ENCODE results near the gene NSMCE4A.

The NSMCE4A gene

GRCh38 chr10:122007415-122007814, 32.4 kb upstream of the NSMCE4A start:
- Histone ChIP-seq H3K36me3 (ENCODE audit: insufficient read depth, low read length) (no peaks in the 10 kb centered on the region), H3K4me3 (ENCODE audit: low read length, poor library complexity, severe bottlenecking) (no peak overlapping the region), H3K9me2 (replicated peaks; ENCODE audit: low read depth, low read length) (no peaks in the 10 kb centered on the region), H3K9ac (ENCODE audit: low read depth, low read length, poor library complexity, severe bottlenecking) (no peak overlapping the region), H3K4me2 (ENCODE audit: low read depth, low read length, poor library complexity, severe bottlenecking) (no peak overlapping the region), H2AFZ (ENCODE audit: low read length) (no peak overlapping the region), H4K20me1 (ENCODE audit: insufficient read depth, low read length, poor library complexity, severe bottlenecking) (no peaks in the 10 kb centered on the region), H3F3A (ENCODE audit: low read depth) (no peaks in the 10 kb centered on the region), H3K79me2 (ENCODE audit: insufficient read depth, low read length) (no peaks in the 10 kb centered on the region), H3K9me3 (ENCODE audit: insufficient read depth, low read depth, low read length) (0 out of 2 replicates have a peak, but pooled peaks cover 3% of the 10 kb centered on the region), H3K27me3 (ENCODE audit: insufficient read depth, low read length, poor library complexity, severe bottlenecking) (no peaks in the 10 kb centered on the region), H3K4me1 (ENCODE audit: insufficient read depth, low read length, poor library complexity, severe bottlenecking) (no peaks in the 10 kb centered on the region)
- TF ChIP-seq EZH2phosphoT487 (IDR thresholded peaks at IDR 0.05; ENCODE audit: borderline replicate concordance) (no peak), CTCF (conservative IDR thresholded peaks at IDR 0.05; ENCODE audit: low read length) (no peak)

- TF ChIP-seq CTCF (conservative IDR thresholded peaks at IDR 0.05; ENCODE audit: low read length) (no peak), EZH2phosphoT487 (IDR thresholded peaks at IDR 0.05; ENCODE audit: borderline replicate concordance) (no peak)
- no peak overlapping the region for H2AFZ ChIP-seq (ENCODE audit: low read length)
- H3K27me3 ChIP-seq (ENCODE audit: insufficient read depth, low read length, poor library complexity, severe bottlenecking), result no peaks in the 10 kb centered on the region
- H3K4me3 ChIP-seq (ENCODE audit: low read length, poor library complexity, severe bottlenecking), result no peak overlapping the region
- H3K4me2 ChIP-seq (ENCODE audit: low read depth, low read length, poor library complexity, severe bottlenecking), result no peak overlapping the region
- no peaks in the 10 kb centered on the region for H3K9me2 ChIP-seq (replicated peaks; ENCODE audit: low read depth, low read length)
- H3F3A ChIP-seq (ENCODE audit: low read depth), result no peaks in the 10 kb centered on the region
- H3K4me1 ChIP-seq (ENCODE audit: insufficient read depth, low read length, poor library complexity, severe bottlenecking), result no peaks in the 10 kb centered on the region
- peaks cover 7% of the 10 kb centered on the region; the same call in 1 of the 2 replicates for H3K9me3 ChIP-seq (ENCODE audit: insufficient read depth, low read depth, low read length)
- H4K20me1 ChIP-seq (ENCODE audit: insufficient read depth, low read length, poor library complexity, severe bottlenecking), result no peaks in the 10 kb centered on the region
- no peaks in the 10 kb centered on the region for H3K36me3 ChIP-seq (ENCODE audit: insufficient read depth, low read length)
- H3K79me2 ChIP-seq (ENCODE audit: insufficient read depth, low read length), result no peaks in the 10 kb centered on the region
- H3K9ac ChIP-seq (ENCODE audit: low read depth, low read length, poor library complexity, severe bottlenecking), result no peak overlapping the region
Measured at GRCh38 chr10:122001698-122002097, 26.7 kb upstream of the NSMCE4A start.

GRCh38 chr10:121999301-121999700, 24.3 kb upstream of the NSMCE4A start:
- no peaks in the 10 kb centered on the region for H3K36me3 ChIP-seq (ENCODE audit: insufficient read depth, low read length)
- H4K20me1 ChIP-seq (ENCODE audit: insufficient read depth, low read length, poor library complexity, severe bottlenecking), result no peaks in the 10 kb centered on the region
- H3K4me2 ChIP-seq (ENCODE audit: low read depth, low read length, poor library complexity, severe bottlenecking), result no peak overlapping the region
- H3K27me3 ChIP-seq (ENCODE audit: insufficient read depth, low read length, poor library complexity, severe bottlenecking), result no peaks in the 10 kb centered on the region
- TF ChIP-seq EZH2phosphoT487 (IDR thresholded peaks at IDR 0.05; ENCODE audit: borderline replicate concordance), result no peak
- TF ChIP-seq CTCF (conservative IDR thresholded peaks at IDR 0.05; ENCODE audit: low read length), result no peak
- no peaks in the 10 kb centered on the region for H3K9me2 ChIP-seq (replicated peaks; ENCODE audit: low read depth, low read length)
- no peak overlapping the region for H2AFZ ChIP-seq (ENCODE audit: low read length)
- H3F3A ChIP-seq (ENCODE audit: low read depth), result no peaks in the 10 kb centered on the region
- peaks cover 7% of the 10 kb centered on the region; the same call in 1 of the 2 replicates for H3K9me3 ChIP-seq (ENCODE audit: insufficient read depth, low read depth, low read length)
- no peaks in the 10 kb centered on the region for H3K4me1 ChIP-seq (ENCODE audit: insufficient read depth, low read length, poor library complexity, severe bottlenecking)
- no peak overlapping the region for H3K4me3 ChIP-seq (ENCODE audit: low read length, poor library complexity, severe bottlenecking)
- no peak overlapping the region for H3K9ac ChIP-seq (ENCODE audit: low read depth, low read length, poor library complexity, severe bottlenecking)
- H3K79me2 ChIP-seq (ENCODE audit: insufficient read depth, low read length), result no peaks in the 10 kb centered on the region

Data from Loucy (cell line).